DND-41 (cell line): ENCODE data around the gene C5orf52.
"Not testable (repeated sequence)": the region's sequence is repeated elsewhere in the genome, so short reads cannot be mapped to it uniquely, and the experiment has no call there.

ENCODE experiments used
- ATAC-seq: fragments of 200-7000 bp; cut with Tn5 transposase; 3 replicates; pipeline ENCODE4 v1.9.1; 2021; ENCODE audit warnings: low read depth; ENCODE audit not compliant: insufficient read depth
- DNase-seq: peaks from one replicate; pipeline ENCODE4 v3.0.0-alpha.2; 2020
- H2AFZ ChIP-seq: 2 replicates; pipeline ENCODE4 v1.6.0; 2012; ENCODE audit warnings: low read depth, low read length
- H3K27ac ChIP-seq: 2 replicates; pipeline ENCODE4 v1.5.1; 2012; ENCODE audit warnings: low read length, inconsistent platforms
- H3K27me3 ChIP-seq: fragments of 200-600 bp; sonication (generic); 2 replicates; pipeline ENCODE4 v1.6.0; 2012; ENCODE audit warnings: low read length, mild to moderate bottlenecking, inconsistent platforms; ENCODE audit not compliant: insufficient read depth, poor library complexity
- H3K36me3 ChIP-seq: 2 replicates; pipeline ENCODE4 v1.5.1; 2012; ENCODE audit warnings: low read length, inconsistent platforms; ENCODE audit not compliant: insufficient read depth
- H3K4me1 ChIP-seq: 2 replicates; pipeline ENCODE4 v1.5.1; 2012; ENCODE audit warnings: mild to moderate bottlenecking, low read length; ENCODE audit not compliant: insufficient read depth
- H3K4me2 ChIP-seq: 2 replicates; pipeline ENCODE4 v1.6.0; 2012; ENCODE audit warnings: mild to moderate bottlenecking, moderate library complexity, low read length, inconsistent platforms; ENCODE audit not compliant: insufficient read depth
- H3K4me3 ChIP-seq, 2 experiments: fragments of 200-600 bp in 1 of 2; shearing (Covaris generic) in 1 of 2; 2 replicates each; pipeline ENCODE4 v1.5.1; 2012 to 2016; ENCODE audit warnings: inconsistent platforms in 2 of 2, low read length in 2 of 2, mild to moderate bottlenecking in 2 of 2, low read depth in 1 of 2, moderate library complexity in 1 of 2
- H3K79me2 ChIP-seq: 2 replicates; pipeline ENCODE4 v1.6.0; 2012; ENCODE audit warnings: low read length, inconsistent platforms; ENCODE audit not compliant: insufficient read depth
- H3K9ac ChIP-seq: 2 replicates; pipeline ENCODE4 v1.6.0; 2012; ENCODE audit warnings: low read depth, mild to moderate bottlenecking, inconsistent platforms, low read length, moderate library complexity
- H3K9me3 ChIP-seq: 2 replicates; pipeline ENCODE4 v1.5.1; 2012; ENCODE audit warnings: low read length, moderate library complexity, mild to moderate bottlenecking, inconsistent platforms; ENCODE audit not compliant: insufficient read depth, severe bottlenecking
- H4K20me1 ChIP-seq: 2 replicates; pipeline ENCODE4 v1.6.0; 2012; ENCODE audit warnings: low read length; ENCODE audit not compliant: insufficient read depth
- CTCF ChIP-seq: IDR thresholded peaks from 2 replicates; pipeline ENCODE4 v1.5.1; 2012; ENCODE audit warnings: borderline replicate concordance, low read length, moderate library complexity, mild to moderate bottlenecking; ENCODE audit not compliant: poor library complexity, severe bottlenecking; ENCODE audit errors: extremely low read depth
- EZH2 ChIP-seq: IDR thresholded peaks from 3 replicates; pipeline ENCODE4 v1.6.1; 2012; ENCODE audit warnings: borderline replicate concordance, low read depth, mild to moderate bottlenecking, moderate library complexity, low read length, inconsistent platforms; ENCODE audit not compliant: severe bottlenecking

C5orf52 gene

DNA sequence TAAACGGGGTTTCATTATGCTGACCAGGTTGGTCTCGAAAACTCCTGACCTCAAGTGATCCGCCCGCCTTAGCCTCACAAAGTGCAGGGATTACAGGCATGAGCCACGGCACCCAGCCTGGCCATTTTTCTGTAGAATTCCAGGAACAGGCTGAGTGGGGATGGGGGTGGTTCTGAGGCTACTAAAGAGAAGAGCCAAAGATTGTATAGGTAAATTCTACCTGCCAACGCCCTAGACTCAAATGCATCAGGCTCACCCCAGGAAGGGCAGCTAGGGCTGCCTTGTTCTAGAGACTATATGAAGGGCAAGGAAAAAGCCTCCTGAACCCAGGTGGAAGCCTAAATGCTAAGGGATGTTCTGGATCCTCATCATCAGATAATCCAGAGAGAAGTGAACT lies 1.6 kb upstream of the C5orf52 start:
- no peaks in the 10 kb centered on the region for H4K20me1 ChIP-seq
- no peak overlapping the region for H3K4me3 ChIP-seq
- no peak for DNase-seq
- H3K9ac ChIP-seq, result no peak overlapping the region
- no peaks in the 10 kb centered on the region for H3K27me3 ChIP-seq
- TF ChIP-seq EZH2, result no peak
- TF ChIP-seq CTCF, result no peak
- no peaks in the 10 kb centered on the region for H3K4me1 ChIP-seq
- no peaks in the 10 kb centered on the region for H3K79me2 ChIP-seq
- H3K27ac ChIP-seq, result no peak overlapping the region
- H3K9me3 ChIP-seq, result peaks cover 11% of the 10 kb centered on the region
- no peak for ATAC-seq
- no peak overlapping the region for H2AFZ ChIP-seq
- H3K36me3 ChIP-seq, result no peaks in the 10 kb centered on the region
- H3K4me2 ChIP-seq, result no peak overlapping the region

DNA sequence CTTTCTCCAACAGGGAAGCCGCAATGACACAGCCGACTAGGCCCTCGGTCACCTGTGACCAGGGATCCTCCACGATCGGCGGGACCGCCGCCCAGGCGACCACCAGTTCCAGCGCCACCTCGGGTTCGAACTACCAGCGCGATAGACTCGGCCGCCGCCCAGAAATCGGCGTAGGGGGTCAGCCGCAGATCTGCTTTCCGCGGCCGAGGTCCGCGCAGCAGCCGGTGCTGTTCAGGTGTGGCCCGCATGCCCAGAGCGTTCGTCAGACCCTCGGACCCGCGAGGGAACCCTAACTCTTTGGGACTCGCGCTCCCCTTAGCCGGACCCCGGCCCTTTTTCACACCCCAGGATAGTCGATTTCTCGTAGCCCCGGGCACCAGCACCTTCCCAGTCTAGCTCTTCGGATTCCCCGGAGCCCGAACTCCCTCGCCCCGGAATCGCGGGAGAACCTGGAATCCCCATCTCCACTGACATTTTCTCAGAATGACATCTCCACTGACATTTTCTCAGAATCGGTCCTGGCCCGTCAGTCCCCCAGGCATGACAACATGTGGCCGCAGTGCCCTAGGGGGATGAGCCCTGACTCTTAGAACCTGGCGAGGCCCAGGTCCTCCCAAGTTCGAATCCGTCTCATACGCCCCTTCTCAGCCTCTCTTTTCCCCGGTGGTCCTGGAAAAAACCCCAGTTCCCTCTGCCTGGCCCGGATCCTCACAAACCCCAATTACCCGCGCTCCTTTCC lies 428 bp downstream of the C5orf52 start:
- Histone ChIP-seq H2AFZ (no peak overlapping the region), H3K4me1 (no peaks in the 10 kb centered on the region), H3K4me3 (no peak overlapping the region), H3K79me2 (no peaks in the 10 kb centered on the region), H3K36me3 (no peaks in the 10 kb centered on the region), H3K9ac (no peak overlapping the region), H3K9me3 (peaks cover 11% of the 10 kb centered on the region), H3K27ac (no peak overlapping the region), H3K4me2 (no peak overlapping the region), H4K20me1 (no peaks in the 10 kb centered on the region), H3K27me3 (no peaks in the 10 kb centered on the region)
- ATAC-seq (no peak), DNase-seq (no peak)
- no peak for TF ChIP-seq CTCF
- TF ChIP-seq EZH2, result no peak

DNA sequence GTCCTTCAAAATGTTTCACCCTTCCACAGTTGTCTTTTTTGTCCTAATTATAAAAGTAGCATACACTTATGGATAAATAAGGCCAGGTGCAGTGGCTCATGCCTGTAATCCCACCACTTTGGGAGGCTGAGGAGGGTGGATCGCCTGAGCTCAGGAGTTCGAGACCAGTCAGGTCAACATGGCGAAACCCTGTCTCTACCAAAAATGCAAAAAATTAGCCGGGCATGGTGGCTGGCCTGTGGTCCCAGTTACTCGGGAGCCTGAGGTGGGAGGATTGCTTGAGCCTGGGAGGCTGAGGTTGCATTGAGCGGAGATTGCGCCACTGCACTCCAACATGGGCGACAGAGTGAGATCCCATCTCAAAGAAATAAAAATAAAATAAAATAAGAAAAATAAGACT lies 1.6 kb downstream of the C5orf52 start:
- no peaks in the 10 kb centered on the region for H3K4me1 ChIP-seq
- H3K9me3 ChIP-seq, result peaks cover 11% of the 10 kb centered on the region
- H3K36me3 ChIP-seq, result no peaks in the 10 kb centered on the region
- no peak overlapping the region for H3K27ac ChIP-seq
- ATAC-seq (no peak), DNase-seq (no peak)
- H3K27me3 ChIP-seq, result no peaks in the 10 kb centered on the region
- no peak overlapping the region for H3K4me3 ChIP-seq
- H4K20me1 ChIP-seq, result no peaks in the 10 kb centered on the region
- H3K79me2 ChIP-seq, result no peaks in the 10 kb centered on the region
- no peak overlapping the region for H2AFZ ChIP-seq
- TF ChIP-seq CTCF (no peak), EZH2 (no peak)
- no peak overlapping the region for H3K4me2 ChIP-seq
- no peak overlapping the region for H3K9ac ChIP-seq

DNA sequence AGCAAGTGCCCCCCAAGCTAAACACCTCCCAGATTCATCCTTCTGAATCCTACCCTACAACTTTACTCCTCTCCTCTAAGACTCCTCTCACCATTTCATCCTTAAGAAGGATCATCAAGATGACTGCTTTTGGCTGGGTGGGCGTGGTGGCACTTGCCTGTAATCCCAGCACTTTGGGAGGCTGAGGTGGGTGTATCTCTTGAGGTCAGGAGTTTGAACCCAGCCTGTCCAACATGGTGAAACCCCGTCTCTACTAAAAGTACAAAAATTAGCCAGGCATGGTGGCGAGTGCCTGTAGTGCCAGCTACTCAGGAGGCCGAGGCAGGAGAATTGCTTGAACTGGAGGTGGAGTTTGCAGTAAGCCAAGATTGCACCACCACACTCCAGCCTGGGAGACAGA lies 3.0 kb downstream of the C5orf52 start:
- H3K9ac ChIP-seq, H3K4me1 ChIP-seq: not testable (repeated sequence)

More for the DNA sequence above, 3.0 kb downstream of the C5orf52 start:
- DNase-seq, H3K4me3 ChIP-seq, H3K27ac ChIP-seq, H2AFZ ChIP-seq, H3K36me3 ChIP-seq, ATAC-seq, H3K27me3 ChIP-seq, H3K79me2 ChIP-seq, H4K20me1 ChIP-seq, H3K4me2 ChIP-seq: not testable (repeated sequence)
- peaks cover 11% of the 10 kb centered on the region for H3K9me3 ChIP-seq
